A673 (cell line): Measurements from ENCODE around the gene NPY4R2.
"Not testable (repeated sequence)": the region's sequence is repeated elsewhere in the genome, so short reads cannot be mapped to it uniquely, and the experiment has no call there.

Experiments used
- CTCF ChIP-seq: fragments of 300-800, 200-600 bp; sonication (generic); conservative IDR thresholded peaks from 2 replicates; pipeline ENCODE4 v1.5.1; 2017; ENCODE audit warnings: low read depth, mild to moderate bottlenecking, antibody characterized with exemption, low read length, moderate library complexity, mixed read lengths
- EZH2 ChIP-seq: fragments of 200-600 bp; sonication (generic); IDR thresholded peaks from 2 replicates; pipeline ENCODE4 v1.6.1; 2017; ENCODE audit warnings: borderline replicate concordance, low read depth, mild to moderate bottlenecking, mixed read lengths, antibody characterized with exemption, low read length; ENCODE audit not compliant: poor library complexity, severe bottlenecking

GRCh38 chr10:47910486-47910885 is 8.0 kb upstream of the NPY4R2 start:
- TF ChIP-seq CTCF, EZH2: not testable (repeated sequence)
